GM18502 (cell line): ENCODE measurements around the gene FZD1.
"Not testable (repeated sequence)": the region's sequence is repeated elsewhere in the genome, so short reads cannot be mapped to it uniquely, and the experiment has no call there.

Experiments used
- ATAC-seq: cut with Tn5 transposase; IDR thresholded peaks from one replicate; pipeline ENCODE4 v1.9.1; 2021; ENCODE audit warnings: mild to moderate bottlenecking; ENCODE audit not compliant: unreplicated experiment, poor library complexity

FZD1 gene

GRCh38 chr7:91293840-91294239, 29.6 kb downstream of the FZD1 start:
- ATAC-seq: no peak

GRCh38 chr7:91294639-91295220, 30.5 kb downstream of the FZD1 start:
- no peak for ATAC-seq

- ATAC-seq: no peak
These were observed 31.3 kb downstream of the FZD1 start for GRCh38 chr7:91295576-91295975.

- no peak for ATAC-seq
These were observed 33.7 kb downstream of the FZD1 start for GRCh38 chr7:91297939-91298338.

DNA sequence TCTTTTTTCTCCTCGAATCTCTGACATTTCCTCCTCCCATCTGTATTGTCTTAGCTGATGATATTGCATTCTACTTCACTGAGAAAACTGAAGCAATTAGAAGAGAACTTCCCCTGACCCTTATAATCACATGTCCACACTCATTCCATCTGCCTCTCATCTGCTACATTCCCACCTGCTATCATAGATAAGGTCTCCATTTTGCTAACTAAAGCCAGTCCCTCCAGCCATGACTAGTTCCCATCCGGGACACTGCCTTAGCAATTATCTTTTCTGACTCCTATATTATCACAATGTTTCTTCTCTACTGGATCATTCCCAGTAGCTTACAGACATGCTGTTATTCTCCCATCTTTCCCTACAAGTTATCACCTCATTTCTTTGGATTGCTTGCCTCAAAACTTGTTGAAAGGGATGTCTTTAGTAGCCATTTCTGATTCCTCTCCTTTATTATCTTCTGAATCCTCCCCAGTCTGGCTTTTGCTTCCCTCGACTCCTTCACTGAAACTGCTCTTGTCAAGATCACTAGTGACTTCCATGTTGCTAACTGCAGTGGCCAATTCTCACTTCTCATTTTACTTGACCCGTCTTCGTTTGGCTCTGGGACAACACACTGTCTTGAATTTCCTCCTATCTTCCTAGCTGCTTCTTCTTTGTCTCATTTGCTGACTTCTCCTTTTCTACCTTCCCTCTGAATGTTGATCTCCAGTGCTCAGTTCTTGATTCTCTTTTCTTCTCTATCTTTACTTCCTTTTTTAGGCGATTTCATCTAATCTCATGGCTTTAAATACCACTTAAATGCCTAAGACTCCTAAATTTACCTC, 35.9 kb downstream of the FZD1 start:
- no peak for ATAC-seq

GRCh38 chr7:91302794-91303193, 38.6 kb downstream of the FZD1 start:
- no peak for ATAC-seq

DNA sequence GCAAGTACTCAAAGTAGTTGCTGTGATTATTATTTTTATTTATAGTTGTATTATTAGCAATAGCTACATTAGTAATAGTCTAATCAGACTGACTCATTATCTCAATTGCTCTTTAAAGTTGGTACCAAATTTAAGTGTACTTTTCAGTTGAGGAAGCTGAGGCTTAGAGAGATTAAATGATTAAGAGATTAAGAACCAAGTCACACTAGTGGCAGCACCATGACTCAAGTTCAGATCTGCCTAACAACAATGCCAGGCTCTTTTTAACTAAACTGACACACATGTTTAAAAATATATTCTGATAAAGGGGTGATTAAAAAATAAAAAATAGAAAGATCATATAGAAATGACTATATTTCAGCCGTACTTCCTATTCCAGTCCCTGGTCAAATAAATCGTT, 42.0 kb downstream of the FZD1 start:
- no peak for ATAC-seq

GRCh38 chr7:91307467-91307866, 43.2 kb downstream of the FZD1 start:
- ATAC-seq: no peak

GRCh38 chr7:91308191-91308590, 44.0 kb downstream of the FZD1 start:
- ATAC-seq: not testable (repeated sequence)

DNA sequence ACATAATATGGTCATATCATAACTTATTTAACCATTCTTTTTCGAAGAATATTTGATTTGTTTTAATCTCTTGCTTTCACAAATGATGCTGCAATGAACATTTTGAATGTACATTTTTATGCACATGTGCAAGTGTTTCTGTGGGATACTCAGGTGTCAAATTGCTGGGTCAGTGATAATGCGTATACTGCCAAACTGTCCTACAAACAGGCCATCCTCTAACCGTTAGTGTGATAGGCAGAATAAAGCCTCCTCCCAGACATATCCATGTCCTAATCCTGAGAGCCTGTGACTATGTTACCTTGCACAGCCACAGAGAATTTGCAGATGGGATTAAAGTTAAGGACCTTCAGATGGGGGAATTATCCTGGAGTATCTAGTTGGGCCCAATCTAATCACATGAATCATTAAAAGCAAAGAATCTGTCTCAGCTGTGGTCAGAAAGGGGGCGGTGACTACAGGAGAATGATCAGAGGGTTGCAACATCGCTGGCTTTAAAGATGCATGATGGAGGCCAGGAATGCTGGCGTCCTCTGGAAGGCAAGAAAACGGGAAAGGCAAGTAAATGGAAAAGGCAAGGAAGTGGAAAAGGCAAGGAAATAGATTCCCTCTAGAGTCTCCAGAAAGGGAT, 46.7 kb downstream of the FZD1 start:
- no peak for ATAC-seq

GRCh38 chr7:91311839-91312238, 47.6 kb downstream of the FZD1 start:
- ATAC-seq: no peak

GRCh38 chr7:91313113-91313512, 48.9 kb downstream of the FZD1 start:
- ATAC-seq: no peak

GRCh38 chr7:91314591-91315323, 50.5 kb downstream of the FZD1 start:
- ATAC-seq: no peak

GRCh38 chr7:91316426-91316825, 52.2 kb downstream of the FZD1 start:
- no peak for ATAC-seq

- ATAC-seq: no peak
These were observed 55.1 kb downstream of the FZD1 start for GRCh38 chr7:91319351-91319750.

- ATAC-seq: no peak
These were observed 56.3 kb downstream of the FZD1 start for GRCh38 chr7:91320366-91321078.
